ENCODE results near the gene SPDYC. TPM values are rescaled to one million over a fixed set of nuclear protein-coding genes. Genes with fewer than 3 reads are reported as not detected.

The SPDYC gene
- total and polyA plus RNA-seq, 9 of the 15 experiments (the other 6 are each of a cell fraction or from before 2014, with no cell fraction given): 4.4 to 18.8 (median 9.2) TPM

DNA sequence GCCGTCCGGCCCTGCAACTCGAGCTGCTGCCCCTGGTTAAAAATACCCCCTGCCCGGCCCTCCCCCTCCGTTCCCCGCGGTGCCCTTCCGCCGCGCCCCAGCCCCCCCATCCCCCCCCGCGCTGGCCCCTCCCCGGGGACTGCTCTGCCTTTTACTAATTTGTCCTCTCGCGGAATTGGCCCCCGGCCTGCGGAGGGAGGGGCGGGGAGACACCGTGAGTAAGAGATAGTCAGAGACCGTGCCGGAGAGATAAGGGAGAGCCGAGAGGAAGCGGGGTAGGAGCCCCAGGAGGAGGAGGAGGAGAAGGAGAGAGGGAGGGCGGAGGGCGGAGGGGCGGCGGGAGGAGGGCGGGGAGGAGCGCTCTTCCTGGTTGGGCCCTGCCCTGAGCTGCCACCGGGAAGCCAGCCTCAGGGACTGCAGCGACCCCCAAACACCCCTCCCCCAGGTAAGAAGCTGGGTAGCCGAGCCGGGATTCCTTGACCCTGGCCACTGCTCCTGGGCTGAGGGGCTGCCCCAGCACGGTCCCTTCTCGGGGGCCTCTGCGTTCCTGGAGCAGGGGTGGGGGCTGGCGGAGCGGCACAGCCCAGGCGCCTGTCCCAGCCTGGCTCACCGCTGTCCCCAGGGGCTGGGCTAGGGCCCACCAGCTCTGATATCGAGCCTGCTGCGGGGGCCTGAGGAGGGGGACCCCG, 11.7 kb downstream of the SPDYC start, which contains the start of gene CAPN1 (continued):
- TF ChIP-seq ZNF23 (CRISPR knock-in tag; IDR thresholded peaks at IDR 0.05) (no peak), TEAD1 (CRISPR knock-in tag; IDR thresholded peaks at IDR 0.05) (no peak), ZNF696 (CRISPR knock-in tag; conservative IDR thresholded peaks at IDR 0.05) (no peak), NCOA1 (IDR thresholded peaks at IDR 0.05; ENCODE audit: low read depth) (no peak), RBM39 (optimal IDR thresholded peaks at IDR 0.05; ENCODE audit: low read depth, low read length) (no peak), TAF9B (IDR thresholded peaks at IDR 0.05; ENCODE audit: partially characterized antibody) (no peak), SETDB1 (IDR thresholded peaks at IDR 0.05; ENCODE audit: low read length) (no peak), ZNF764 (CRISPR knock-in tag; IDR thresholded peaks at IDR 0.05; ENCODE audit: low read depth) (no peak), MAFF (IDR thresholded peaks at IDR 0.05; ENCODE audit: low read length) (no peak), STAT5B (CRISPR knock-in tag; IDR thresholded peaks at IDR 0.05) (no peak), HIVEP1 (CRISPR knock-in tag; IDR thresholded peaks at IDR 0.05) (no peak), STAG1 (CRISPR knock-in tag; IDR thresholded peaks at IDR 0.05; ENCODE audit: borderline replicate concordance) (no peak), FOXP1 (CRISPR knock-in tag; IDR thresholded peaks at IDR 0.05) (no peak), SRSF7 (optimal IDR thresholded peaks at IDR 0.05; ENCODE audit: low read depth, low read length) (no peak), ZSCAN29 (IDR thresholded peaks at IDR 0.05) (no peak), ZNF253 (CRISPR knock-in tag; conservative IDR thresholded peaks at IDR 0.05) (no peak), ERF (CRISPR knock-in tag; IDR thresholded peaks at IDR 0.05) (no peak), NELFE (IDR thresholded peaks at IDR 0.05; ENCODE audit: insufficient read depth, insufficient read length) (no peak), ESRRA (IDR thresholded peaks at IDR 0.05; ENCODE audit: borderline replicate concordance, low read depth) (no peak), SP1 (CRISPR knock-in tag; IDR thresholded peaks at IDR 0.05) (0 out of 2 replicates have a peak, but pooled peaks have one; percentile 31), SREBF2 (CRISPR knock-in tag; IDR thresholded peaks at IDR 0.05) (no peak)
- TF ChIP-seq, protein P1, sequence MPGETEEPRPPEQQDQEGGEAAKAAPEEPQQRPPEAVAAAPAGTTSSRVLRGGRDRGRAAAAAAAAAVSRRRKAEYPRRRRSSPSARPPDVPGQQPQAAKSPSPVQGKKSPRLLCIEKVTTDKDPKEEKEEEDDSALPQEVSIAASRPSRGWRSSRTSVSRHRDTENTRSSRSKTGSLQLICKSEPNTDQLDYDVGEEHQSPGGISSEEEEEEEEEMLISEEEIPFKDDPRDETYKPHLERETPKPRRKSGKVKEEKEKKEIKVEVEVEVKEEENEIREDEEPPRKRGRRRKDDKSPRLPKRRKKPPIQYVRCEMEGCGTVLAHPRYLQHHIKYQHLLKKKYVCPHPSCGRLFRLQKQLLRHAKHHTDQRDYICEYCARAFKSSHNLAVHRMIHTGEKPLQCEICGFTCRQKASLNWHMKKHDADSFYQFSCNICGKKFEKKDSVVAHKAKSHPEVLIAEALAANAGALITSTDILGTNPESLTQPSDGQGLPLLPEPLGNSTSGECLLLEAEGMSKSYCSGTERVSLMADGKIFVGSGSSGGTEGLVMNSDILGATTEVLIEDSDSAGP (CRISPR knock-in tag; IDR thresholded peaks at IDR 0.05): no peak
- TF ChIP-seq, protein P2, sequence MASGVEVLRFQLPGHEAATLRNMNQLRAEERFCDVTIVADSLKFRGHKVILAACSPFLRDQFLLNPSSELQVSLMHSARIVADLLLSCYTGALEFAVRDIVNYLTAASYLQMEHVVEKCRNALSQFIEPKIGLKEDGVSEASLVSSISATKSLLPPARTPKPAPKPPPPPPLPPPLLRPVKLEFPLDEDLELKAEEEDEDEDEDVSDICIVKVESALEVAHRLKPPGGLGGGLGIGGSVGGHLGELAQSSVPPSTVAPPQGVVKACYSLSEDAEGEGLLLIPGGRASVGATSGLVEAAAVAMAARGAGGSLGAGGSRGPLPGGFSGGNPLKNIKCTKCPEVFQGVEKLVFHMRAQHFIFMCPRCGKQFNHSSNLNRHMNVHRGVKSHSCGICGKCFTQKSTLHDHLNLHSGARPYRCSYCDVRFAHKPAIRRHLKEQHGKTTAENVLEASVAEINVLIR (CRISPR knock-in tag; IDR thresholded peaks at IDR 0.05): no peak
- TF ChIP-seq, protein P3, sequence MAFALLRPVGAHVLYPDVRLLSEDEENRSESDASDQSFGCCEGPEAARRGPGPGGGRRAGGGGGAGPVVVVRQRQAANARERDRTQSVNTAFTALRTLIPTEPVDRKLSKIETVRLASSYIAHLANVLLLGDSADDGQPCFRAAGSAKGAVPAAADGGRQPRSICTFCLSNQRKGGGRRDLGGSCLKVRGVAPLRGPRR (CRISPR knock-in tag; IDR thresholded peaks at IDR 0.05): no peak
- TF ChIP-seq, protein P4, sequence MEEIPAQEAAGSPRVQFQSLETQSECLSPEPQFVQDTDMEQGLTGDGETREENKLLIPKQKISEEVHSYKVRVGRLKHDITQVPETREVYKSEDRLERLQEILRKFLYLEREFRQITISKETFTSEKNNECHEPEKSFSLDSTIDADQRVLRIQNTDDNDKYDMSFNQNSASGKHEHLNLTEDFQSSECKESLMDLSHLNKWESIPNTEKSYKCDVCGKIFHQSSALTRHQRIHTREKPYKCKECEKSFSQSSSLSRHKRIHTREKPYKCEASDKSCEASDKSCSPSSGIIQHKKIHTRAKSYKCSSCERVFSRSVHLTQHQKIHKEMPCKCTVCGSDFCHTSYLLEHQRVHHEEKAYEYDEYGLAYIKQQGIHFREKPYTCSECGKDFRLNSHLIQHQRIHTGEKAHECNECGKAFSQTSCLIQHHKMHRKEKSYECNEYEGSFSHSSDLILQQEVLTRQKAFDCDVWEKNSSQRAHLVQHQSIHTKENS (CRISPR knock-in tag; IDR thresholded peaks at IDR 0.05): no peak
- TF ChIP-seq, protein P5, sequence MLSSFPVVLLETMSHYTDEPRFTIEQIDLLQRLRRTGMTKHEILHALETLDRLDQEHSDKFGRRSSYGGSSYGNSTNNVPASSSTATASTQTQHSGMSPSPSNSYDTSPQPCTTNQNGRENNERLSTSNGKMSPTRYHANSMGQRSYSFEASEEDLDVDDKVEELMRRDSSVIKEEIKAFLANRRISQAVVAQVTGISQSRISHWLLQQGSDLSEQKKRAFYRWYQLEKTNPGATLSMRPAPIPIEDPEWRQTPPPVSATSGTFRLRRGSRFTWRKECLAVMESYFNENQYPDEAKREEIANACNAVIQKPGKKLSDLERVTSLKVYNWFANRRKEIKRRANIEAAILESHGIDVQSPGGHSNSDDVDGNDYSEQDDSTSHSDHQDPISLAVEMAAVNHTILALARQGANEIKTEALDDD (IDR thresholded peaks at IDR 0.05): no peak
